HepG2 (cell line): Measurements from ENCODE around the gene HSPB8. TPM values are rescaled to one million over a fixed set of nuclear protein-coding genes. Genes with fewer than 3 reads are reported as not detected.

Experiments used
- ATAC-seq: fragments of 200-7000 bp; cut with Tn5 transposase; 3 replicates; pipeline ENCODE4 v1.9.1; 2020; ENCODE audit warnings: mild to moderate bottlenecking, moderate library complexity
- BruUV-seq: library from RNA; stranded (reverse); fragments of 400-500 nt; replicated peaks from 2 replicates; lab custom pipeline; 2021; lab: Mats Ljungman, UMichigan
- CTCF ChIA-PET: fragments of 300-600 bp; formaldehyde crosslinking; extraction: SDS; loops from one replicate; lab custom pipeline; 2021; ENCODE audit warnings: low total read pairs, inconsistent platforms, low intra/inter-chr PET ratio; lab: Yijun Ruan, JAX
- POLR2A ChIA-PET: fragments of 350-600 bp; sonication (Branson Sonifier 250); formaldehyde crosslinking; loops from one replicate; lab custom pipeline; 2020; ENCODE audit warnings: antibody characterized with exemption, inconsistent platforms; lab: Yijun Ruan, JAX
- DNase-seq: peaks from one replicate; pipeline ENCODE4 v3.0.0-alpha.2; 2015; ENCODE audit warnings: low spot score
- FAIRE-seq: peaks from 3 replicates; lab custom pipeline; 2011; peaks lifted over from hg19 to GRCh38; lab: Jason Lieb, UNC
- H2AFZ ChIP-seq: one replicate; pipeline ENCODE4 v1.6.1; 2011; ENCODE audit warnings: low read length, inconsistent platforms
- H3K27ac ChIP-seq: fragments of 300-600 bp; 3 replicates; pipeline ENCODE4 v1.8.0; 2011; ENCODE audit warnings: mixed run types, mild to moderate bottlenecking, mixed read lengths, low read length, inconsistent platforms; ENCODE audit not compliant: insufficient read depth; ENCODE audit errors: extremely low read length
- H3K27me3 ChIP-seq, 2 experiments: fragments of 200-600 bp in 1 of 2; 2 replicates in 1 of 2; 3 replicates in 1 of 2; pipeline versions ENCODE4 v1.6.0 to v1.8.0; 2011; ENCODE audit warnings: low read length in 2 of 2, mild to moderate bottlenecking in 2 of 2, moderate library complexity in 2 of 2, inconsistent platforms in 1 of 2; ENCODE audit not compliant: insufficient read depth in 2 of 2, control insufficient read depth in 1 of 2
- H3K36me3 ChIP-seq, 2 experiments: fragments of 200-600 bp in 1 of 2; replicated peaks in 1 of 2; 2 replicates in 1 of 2; 3 replicates in 1 of 2; pipeline versions ENCODE4 v1.5.1 to v1.8.0; 2011; ENCODE audit warnings: low read length in 2 of 2, inconsistent platforms in 1 of 2; ENCODE audit not compliant: insufficient read depth in 2 of 2, control insufficient read depth in 1 of 2
- H3K4me1 ChIP-seq: 2 replicates; pipeline ENCODE4 v1.5.1; 2012; ENCODE audit warnings: low read length, inconsistent platforms; ENCODE audit not compliant: insufficient read depth
- H3K4me2 ChIP-seq: 2 replicates; pipeline ENCODE4 v1.6.0; 2011; ENCODE audit warnings: low read depth, low read length, inconsistent platforms
- H3K4me3 ChIP-seq, 3 experiments: fragments of 200-600 bp in 1 of 3; sonication (generic), shearing (Covaris generic) in 1 of 3; replicated peaks in 1 of 3; 2 replicates each; pipeline ENCODE4 v1.5.1; 2011 to 2016; ENCODE audit warnings: low read length in 3 of 3, inconsistent platforms in 2 of 3, low read depth in 2 of 3, mild to moderate bottlenecking in 2 of 3, control low read depth in 1 of 3, mixed read lengths in 1 of 3; ENCODE audit not compliant: insufficient read depth in 1 of 3
- H3K79me2 ChIP-seq: one replicate; pipeline ENCODE4 v1.6.1; 2011; ENCODE audit warnings: low read length, inconsistent platforms; ENCODE audit not compliant: insufficient read depth
- H3K9ac ChIP-seq: 2 replicates; pipeline ENCODE4 v1.6.0; 2011; ENCODE audit warnings: mild to moderate bottlenecking, low read depth, low read length, inconsistent platforms; ENCODE audit not compliant: insufficient read depth
- H3K9me3 ChIP-seq: 2 replicates; pipeline ENCODE4 v1.5.1; 2012; ENCODE audit warnings: mild to moderate bottlenecking, low read length
- H4K20me1 ChIP-seq: 2 replicates; pipeline ENCODE4 v1.6.0; 2011; ENCODE audit warnings: inconsistent platforms, mild to moderate bottlenecking, low read length, moderate library complexity; ENCODE audit not compliant: insufficient read depth
- ATF7-NPFF ChIP-seq: sonication (generic); formaldehyde crosslinking; IDR thresholded peaks from 2 replicates; pipeline ENCODE4 v1.8.1; 2023; ENCODE audit warnings: mild to moderate bottlenecking, low read depth, missing genetic modification reagents, moderate library complexity
- JUNB ChIP-seq: sonication (generic); formaldehyde crosslinking; IDR thresholded peaks from 2 replicates; pipeline ENCODE4 v1.8.0; 2022; ENCODE audit warnings: missing genetic modification reagents, mild to moderate bottlenecking, borderline replicate concordance
- RFXAP ChIP-seq: sonication (generic); formaldehyde crosslinking; IDR thresholded peaks from 2 replicates; pipeline ENCODE4 v1.4.0; 2020; ENCODE audit warnings: missing genetic modification reagents, borderline replicate concordance
- SKI ChIP-seq: fragments of 450-650 bp; IDR thresholded peaks from one replicate; pipeline ENCODE4 v1.6.1; 2018; ENCODE audit warnings: mild to moderate bottlenecking; ENCODE audit not compliant: partially characterized antibody
- TMF1 ChIP-seq: sonication (generic); formaldehyde crosslinking; IDR thresholded peaks from 2 replicates; pipeline ENCODE4 v1.8.1; 2022; ENCODE audit warnings: low read depth, missing genetic modification reagents
- YEATS2 ChIP-seq: sonication (generic); formaldehyde crosslinking; IDR thresholded peaks from 2 replicates; pipeline ENCODE4 v1.4.0; 2020; ENCODE audit warnings: missing genetic modification reagents, borderline replicate concordance
- ZNF3 ChIP-seq: IDR thresholded peaks from 2 replicates; pipeline ENCODE4 v1.7.0; 2017; ENCODE audit warnings: inconsistent platforms
- ZNF367 ChIP-seq: sonication (generic); formaldehyde crosslinking; IDR thresholded peaks from 2 replicates; pipeline ENCODE4 v1.4.0; 2020; ENCODE audit warnings: missing genetic modification reagents, borderline replicate concordance
- ZNF572 ChIP-seq: sonication (generic); formaldehyde crosslinking; IDR thresholded peaks from 2 replicates; pipeline ENCODE4 v1.5.1; 2020; ENCODE audit warnings: mild to moderate bottlenecking, missing genetic modification reagents
- WGBS: methylation state at CpG from one replicate; pipeline ENCODE4 v1.1.6; 2017; ENCODE audit warnings: low lambda C conversion rate; 5-methylcytosine and 5-hydroxymethylcytosine counted together
- in situ Hi-C: cut with HindIII; loops from 2 replicates; pipeline ENCODE4 v1.10.0; 2017; ENCODE audit warnings: low pct_unique_long_range_greater_than_20kb; ENCODE audit not compliant: extremely low pct_ligation_motif_present
- intact Hi-C: fragments of 100-400 bp; cut with micrococcal nuclease; formaldehyde crosslinking; loops from one replicate; pipeline ENCODE4 v1.10.0; 2022; ENCODE audit not compliant: unreplicated experiment
- polyA plus RNA-seq, 8 experiments: library from polyadenylated mRNA; depleted of rRNA in 3 of 8; stranded (reverse) in 7 of 8; unstranded in 1 of 8; fragments of >200 nt; fragmentation: Illumina TruSeq in 4 of 8; extraction: Trizol in 4 of 8; gene quantifications; 2 replicates each; pipeline versions ENCODE4 v1.2.1 to v1.2.3, GENCODE V29; 2011 to 2016; ENCODE audit warnings: low read depth in 4 of 8, missing spikeins in 1 of 8, mixed read lengths in 1 of 8; ENCODE audit not compliant: insufficient read depth in 1 of 8
- total RNA-seq, 5 experiments: library from RNA; depleted of rRNA; stranded (reverse); fragments of >200 nt; fragmentation: Illumina TruSeq; extraction: Trizol; gene quantifications; 2 replicates each; pipeline ENCODE4 v1.2.3, GENCODE V29; 2016; ENCODE audit warnings: low read depth in 1 of 5
- TF ChIP-seq, protein P1 (sequence below): sonication (generic); formaldehyde crosslinking; IDR thresholded peaks from 2 replicates; pipeline ENCODE4 v1.4.0; 2020; ENCODE audit warnings: missing genetic modification reagents, low read depth, mild to moderate bottlenecking, borderline replicate concordance
- TF ChIP-seq, protein P2 (sequence below): sonication (generic); formaldehyde crosslinking; IDR thresholded peaks from 2 replicates; pipeline ENCODE4 v1.8.0; 2023; ENCODE audit warnings: mild to moderate bottlenecking, missing genetic modification reagents
- TF ChIP-seq, protein P3 (sequence below): sonication (generic); formaldehyde crosslinking; IDR thresholded peaks from 2 replicates; pipeline ENCODE4 v1.4.0; 2020; ENCODE audit warnings: missing genetic modification reagents, mild to moderate bottlenecking, borderline replicate concordance

Gene HSPB8
- total and polyA plus RNA-seq, 2 of the 13 experiments (the other 11 are each of a cell fraction or from before 2014, with no cell fraction given), result 0.49 to 0.54 TPM

DNA sequence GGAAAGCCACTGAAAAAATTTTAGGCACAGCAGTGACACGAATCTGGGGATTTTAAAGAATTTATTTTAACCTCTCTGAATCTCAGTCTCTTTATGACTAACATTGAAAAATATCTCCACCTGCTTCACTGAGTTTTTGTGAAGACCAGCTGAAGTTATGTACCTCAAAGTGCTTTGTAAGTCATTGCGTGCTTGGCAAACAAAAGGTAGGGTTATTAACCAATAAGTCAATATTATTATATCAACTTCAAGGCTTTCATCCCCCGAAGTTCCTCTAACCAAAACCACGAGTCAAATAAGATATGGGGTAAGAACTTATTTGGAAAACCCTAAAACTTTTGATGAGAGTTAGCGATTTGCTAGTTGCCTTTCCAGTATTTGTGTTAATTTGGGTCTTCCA, 62.3 kb downstream of the HSPB8 start:
- ATAC-seq, result no peak
- no peaks in the 10 kb centered on the region for H3K27me3 ChIP-seq
- intact Hi-C loops, result no loop called here
- BruUV-seq, result no TSS peak
- in situ Hi-C loops, result no loop called here
- DNase-seq, result no peak
- H3K27ac ChIP-seq, result no peak overlapping the region
- no peak overlapping the region for H3K4me3 ChIP-seq
- no peak overlapping the region for H2AFZ ChIP-seq
- peaks cover 9% of the 10 kb centered on the region for H3K4me1 ChIP-seq
- H3K4me2 ChIP-seq, result no peak overlapping the region
- H3K79me2 ChIP-seq, result no peaks in the 10 kb centered on the region
- WGBS, result under 1% methylated on average over 5 of the region's 5 CpGs
- ChIA-PET CTCF (no interaction called here), POLR2A (no interaction called here)
- no peak overlapping the region for H3K9ac ChIP-seq
- H3K9me3 ChIP-seq, result no peaks in the 10 kb centered on the region
- TF ChIP-seq TMF1 (CRISPR knock-in tag), result no peak
- TF ChIP-seq, protein P1, sequence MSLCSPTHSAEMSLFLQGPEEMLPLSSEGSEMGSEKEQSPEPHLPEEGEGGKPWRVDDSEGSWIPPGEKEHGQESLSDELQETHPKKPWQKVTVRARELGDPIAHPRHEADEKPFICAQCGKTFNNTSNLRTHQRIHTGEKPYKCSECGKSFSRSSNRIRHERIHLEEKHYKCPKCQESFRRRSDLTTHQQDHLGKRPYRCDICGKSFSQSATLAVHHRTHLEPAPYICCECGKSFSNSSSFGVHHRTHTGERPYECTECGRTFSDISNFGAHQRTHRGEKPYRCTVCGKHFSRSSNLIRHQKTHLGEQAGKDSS (CRISPR knock-in tag), result no peak
- TF ChIP-seq ZNF572, result no peak
- TF ChIP-seq, protein P2, sequence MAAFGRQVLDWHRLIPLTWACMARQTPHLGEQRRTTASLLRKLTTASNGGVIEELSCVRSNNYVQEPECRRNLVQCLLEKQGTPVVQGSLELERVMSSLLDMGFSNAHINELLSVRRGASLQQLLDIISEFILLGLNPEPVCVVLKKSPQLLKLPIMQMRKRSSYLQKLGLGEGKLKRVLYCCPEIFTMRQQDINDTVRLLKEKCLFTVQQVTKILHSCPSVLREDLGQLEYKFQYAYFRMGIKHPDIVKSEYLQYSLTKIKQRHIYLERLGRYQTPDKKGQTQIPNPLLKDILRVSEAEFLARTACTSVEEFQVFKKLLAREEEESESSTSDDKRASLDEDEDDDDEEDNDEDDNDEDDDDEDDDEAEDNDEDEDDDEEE (CRISPR knock-in tag), result no peak
- TF ChIP-seq ZNF3 (CRISPR knock-in tag), result no peak
- no peak for FAIRE-seq
- H3K36me3 ChIP-seq, result no peaks in the 10 kb centered on the region
- H4K20me1 ChIP-seq, result no peaks in the 10 kb centered on the region

DNA sequence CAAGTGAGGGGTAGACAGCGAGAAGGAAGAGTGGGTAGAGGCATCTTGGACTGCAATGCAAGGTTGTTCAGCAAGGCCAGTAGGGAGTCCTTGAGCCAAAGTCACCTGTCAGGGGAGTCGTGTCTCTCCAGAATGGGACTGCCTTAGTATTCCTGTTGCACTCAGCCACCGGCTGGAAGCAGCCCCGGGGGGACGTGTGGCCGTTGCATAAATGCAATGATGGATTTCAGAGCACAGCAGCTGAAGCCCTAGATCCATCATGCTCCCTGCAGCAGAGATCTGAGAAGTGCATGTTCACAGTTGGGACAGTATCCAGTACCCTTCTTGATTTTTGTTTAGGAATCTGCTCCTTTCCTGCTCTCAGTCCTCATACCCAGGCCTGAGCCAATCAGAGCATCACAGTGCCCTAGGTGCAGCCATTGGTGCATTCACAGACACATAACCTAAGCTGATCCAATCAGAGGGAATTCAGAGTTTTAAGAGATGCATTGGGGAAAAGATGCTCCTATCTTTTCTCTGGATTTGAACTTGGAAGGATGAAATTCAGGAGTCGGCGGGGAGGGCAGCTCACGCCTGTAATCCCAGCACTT, 62.9 kb downstream of the HSPB8 start:
- no peak for DNase-seq
- Histone ChIP-seq H3K27ac (no peak overlapping the region), H2AFZ (no peak overlapping the region), H3K9me3 (no peaks in the 10 kb centered on the region), H3K36me3 (no peaks in the 10 kb centered on the region), H3K79me2 (no peaks in the 10 kb centered on the region), H3K4me2 (no peak overlapping the region), H3K4me3 (no peak overlapping the region), H3K4me1 (peaks cover 13% of the 10 kb centered on the region), H3K9ac (no peak overlapping the region), H3K27me3 (no peaks in the 10 kb centered on the region), H4K20me1 (no peaks in the 10 kb centered on the region)
- BruUV-seq, result no TSS peak
- in situ Hi-C loops (no loop called here), intact Hi-C loops (no loop called here)
- no peak for ATAC-seq
- POLR2A ChIA-PET, result no interaction called here
- FAIRE-seq, result no peak
- CTCF ChIA-PET, result no interaction called here
- TF ChIP-seq ZNF367 (CRISPR knock-in tag) (no peak), YEATS2 (CRISPR knock-in tag) (no peak), ATF7-NPFF (CRISPR knock-in tag) (no peak), RFXAP (CRISPR knock-in tag) (no peak), SKI (no peak), JUNB (CRISPR knock-in tag) (no peak)
- TF ChIP-seq, protein P3, sequence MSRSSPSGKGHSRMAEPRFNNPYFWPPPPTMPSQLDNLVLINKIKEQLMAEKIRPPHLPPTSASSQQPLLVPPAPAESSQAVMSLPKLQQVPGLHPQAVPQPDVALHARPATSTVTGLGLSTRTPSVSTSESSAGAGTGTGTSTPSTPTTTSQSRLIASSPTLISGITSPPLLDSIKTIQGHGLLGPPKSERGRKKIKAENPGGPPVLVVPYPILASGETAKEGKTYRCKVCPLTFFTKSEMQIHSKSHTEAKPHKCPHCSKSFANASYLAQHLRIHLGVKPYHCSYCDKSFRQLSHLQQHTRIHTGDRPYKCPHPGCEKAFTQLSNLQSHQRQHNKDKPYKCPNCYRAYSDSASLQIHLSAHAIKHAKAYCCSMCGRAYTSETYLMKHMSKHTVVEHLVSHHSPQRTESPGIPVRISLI (CRISPR knock-in tag), result no peak
- 58% methylated on average over 4 of the region's 9 CpGs for WGBS
